ENCODE results near the gene SCAANT1. TPM values are rescaled to one million over a fixed set of nuclear protein-coding genes. Genes with fewer than 3 reads are reported as not detected.

Gene SCAANT1
- total and polyA plus RNA-seq, 8 donors, result not detected

- intact Hi-C loops (cut with DNase I; ENCODE audit: low total_unique reads), result no loop called here
- no peak for TF ChIP-seq EP300 (IDR thresholded peaks at IDR 0.05)
- no peak for TF ChIP-seq CTCF (IDR thresholded peaks at IDR 0.05)
- no peak for TF ChIP-seq POLR2AphosphoS5 (IDR thresholded peaks at IDR 0.05)
- TF ChIP-seq POLR2A (IDR thresholded peaks at IDR 0.05), result no peak
- Histone ChIP-seq H3K4me3 (no peak overlapping the region), H3K4me1 (peaks cover 0 to 45% (median 23%) of the 10 kb centered on the region in 4 donors), H3K27me3 (no peaks in the 10 kb centered on the region), H3K27ac (no peak overlapping the region), H3K36me3 (peaks cover 0 to 2% (median 0%) of the 10 kb centered on the region in 4 donors), H3K9me3 (no peaks in the 10 kb centered on the region)
- DNase-seq, result no peak
- 56 to 79% (median 66%) methylated on average over 2 of the region's 2 CpGs for WGBS, 5 donors
Observed at GRCh38 chr3:63872135-63872924, 39.9 kb downstream of the SCAANT1 start.

GRCh38 chr3:63870615-63871005, 41.6 kb downstream of the SCAANT1 start:
- no peak for TF ChIP-seq POLR2A (IDR thresholded peaks at IDR 0.05)
- TF ChIP-seq CTCF (IDR thresholded peaks at IDR 0.05), result no peak
- TF ChIP-seq POLR2AphosphoS5 (IDR thresholded peaks at IDR 0.05), result no peak
- no peak for TF ChIP-seq EP300 (IDR thresholded peaks at IDR 0.05)
- Histone ChIP-seq H3K4me3 (no peak overlapping the region), H3K9me3 (no peaks in the 10 kb centered on the region), H3K4me1 (peaks cover 0 to 37% (median 17%) of the 10 kb centered on the region in 4 donors), H3K27ac (no peak overlapping the region), H3K27me3 (no peaks in the 10 kb centered on the region), H3K36me3 (peaks cover 0 to 5% (median 0%) of the 10 kb centered on the region in 4 donors)
- no peak for DNase-seq
- 33 to 58% (median 48%) methylated on average over 2 of the region's 2 CpGs for WGBS, 5 donors
- intact Hi-C loops (cut with DNase I; ENCODE audit: low total_unique reads), result no loop called here

- intact Hi-C loops (cut with DNase I; ENCODE audit: low total_unique reads), result no loop called here
- Histone ChIP-seq H3K9me3 (no peaks in the 10 kb centered on the region), H3K36me3 (peaks cover 0 to 5% (median 0%) of the 10 kb centered on the region in 4 donors), H3K4me3 (no peak overlapping the region), H3K27me3 (no peaks in the 10 kb centered on the region), H3K4me1 (peaks cover 0 to 36% (median 19%) of the 10 kb centered on the region in 4 donors), H3K27ac (no peak overlapping the region)
- TF ChIP-seq POLR2AphosphoS5 (IDR thresholded peaks at IDR 0.05) (no peak), EP300 (IDR thresholded peaks at IDR 0.05) (no peak), CTCF (IDR thresholded peaks at IDR 0.05) (no peak), POLR2A (IDR thresholded peaks at IDR 0.05) (no peak)
- 85 to 89% (median 86%) methylated on average over 3 of the region's 3 CpGs for WGBS, 5 donors
- DNase-seq, result no peak
Observed at GRCh38 chr3:63869940-63870614, 42.1 kb downstream of the SCAANT1 start.

- TF ChIP-seq EP300 (IDR thresholded peaks at IDR 0.05) (no peak), CTCF (IDR thresholded peaks at IDR 0.05) (no peak), POLR2A (IDR thresholded peaks at IDR 0.05) (no peak), POLR2AphosphoS5 (IDR thresholded peaks at IDR 0.05) (no peak)
Observed at GRCh38 chr3:63867225-63867624, 45.0 kb downstream of the SCAANT1 start.

More at GRCh38 chr3:63867225-63867624, 45.0 kb downstream of the SCAANT1 start:
- no peak for DNase-seq
- intact Hi-C loops (cut with DNase I; ENCODE audit: low total_unique reads), result no loop called here
- peaks cover 0 to 5% (median 0%) of the 10 kb centered on the region in 4 donors for H3K36me3 ChIP-seq
- H3K4me3 ChIP-seq, result no peak overlapping the region
- no peaks in the 10 kb centered on the region for H3K27me3 ChIP-seq
- no peaks in the 10 kb centered on the region for H3K9me3 ChIP-seq
- no peak overlapping the region for H3K27ac ChIP-seq
- WGBS, 5 donors, result 94 to 100% (median 97%) methylated on average over 1 of the region's 1 CpG
- peaks cover 4 to 47% (median 24%) of the 10 kb centered on the region in 4 donors for H3K4me1 ChIP-seq

Data from stomach (tissue), 9 donors.